ENCODE measurements around the gene TMEM106B. TPM values are rescaled to one million over a fixed set of nuclear protein-coding genes. Genes with fewer than 3 reads are reported as not detected.
A peak's percentile ranks its signal among the peaks of the same experiment; 100 is the strongest.
"Not testable (repeated sequence)": the region's sequence is repeated elsewhere in the genome, so short reads cannot be mapped to it uniquely, and the experiment has no call there.

Gene TMEM106B
- polyA plus RNA-seq (2013, experiment 1 of 2; ENCODE audit: insufficient read length), result 37.1 TPM
- 36.2 TPM for polyA plus RNA-seq (2013, experiment 2 of 2; ENCODE audit: insufficient read length)

DNA sequence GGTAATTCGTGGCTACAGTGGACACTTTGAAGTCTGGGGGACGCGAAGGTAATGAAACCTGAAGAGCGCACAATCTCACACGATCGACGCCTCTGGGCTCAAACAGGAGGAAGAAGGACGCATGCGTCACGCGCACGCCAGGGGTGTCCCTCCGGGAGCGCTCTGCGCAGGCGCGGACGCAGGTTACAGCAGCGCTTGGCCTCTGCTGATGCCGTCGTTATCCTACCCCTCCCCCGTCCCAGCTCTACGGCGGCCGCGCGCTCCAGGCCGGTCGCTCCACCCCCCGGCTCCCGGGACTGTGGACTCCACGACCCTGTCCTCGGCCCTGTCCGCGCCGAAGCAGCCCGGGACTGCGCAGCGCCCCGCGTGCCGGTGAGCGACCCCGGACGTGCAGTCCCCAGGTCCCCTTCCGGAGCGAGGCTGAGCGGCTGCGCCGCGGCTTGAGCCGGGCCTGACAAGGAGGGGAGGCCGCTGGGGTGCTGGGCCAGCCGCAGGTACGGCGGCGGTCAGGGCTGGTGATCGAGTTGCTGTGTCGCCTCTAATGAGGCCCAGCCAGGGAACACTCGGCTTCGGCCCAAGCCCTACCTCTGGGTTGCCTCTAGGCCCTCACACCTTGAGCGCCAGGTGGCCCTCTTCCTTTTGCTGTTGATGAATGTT, at the start of gene TMEM106B:
TSS of gene TMEM106B (plus strand) at position 241 of the 657 bp plus-strand sequence. CDS start 3,517 bp downstream, outside the sequence.
- peak; percentile 95 for DNase-seq

DNA sequence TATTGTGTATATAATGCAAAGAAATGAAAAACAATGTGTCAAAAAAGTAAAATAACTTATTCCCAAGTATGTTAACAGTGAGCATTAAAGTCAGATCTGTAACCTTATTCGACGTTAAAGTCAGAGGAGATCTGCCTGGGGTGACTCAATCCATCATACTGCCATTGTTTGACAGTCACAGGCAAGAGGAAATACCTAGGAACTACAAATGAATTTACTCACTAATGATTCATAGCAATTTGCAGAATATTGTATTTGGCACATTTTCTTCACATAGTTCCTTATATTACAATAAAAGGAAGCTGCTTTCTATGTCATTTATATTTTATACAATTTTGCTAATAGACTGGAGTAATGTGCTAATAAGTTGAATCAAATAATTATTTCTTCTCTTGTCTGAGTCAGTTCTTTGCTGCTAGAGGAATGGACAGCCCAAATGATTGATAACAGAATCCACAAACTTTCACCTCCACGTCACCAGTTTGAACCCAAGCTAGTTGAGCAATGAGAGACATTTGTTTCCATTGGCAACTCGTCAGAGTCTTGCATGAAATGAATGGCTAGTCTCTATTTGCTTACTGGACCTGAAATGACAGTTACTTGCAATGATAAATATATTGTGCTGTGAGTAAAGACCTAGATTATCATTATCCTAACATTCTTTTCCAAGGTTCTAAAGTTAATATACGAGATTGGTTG, 48.5 kb upstream of the TMEM106B start:
- peak; percentile 66 for DNase-seq

DNA sequence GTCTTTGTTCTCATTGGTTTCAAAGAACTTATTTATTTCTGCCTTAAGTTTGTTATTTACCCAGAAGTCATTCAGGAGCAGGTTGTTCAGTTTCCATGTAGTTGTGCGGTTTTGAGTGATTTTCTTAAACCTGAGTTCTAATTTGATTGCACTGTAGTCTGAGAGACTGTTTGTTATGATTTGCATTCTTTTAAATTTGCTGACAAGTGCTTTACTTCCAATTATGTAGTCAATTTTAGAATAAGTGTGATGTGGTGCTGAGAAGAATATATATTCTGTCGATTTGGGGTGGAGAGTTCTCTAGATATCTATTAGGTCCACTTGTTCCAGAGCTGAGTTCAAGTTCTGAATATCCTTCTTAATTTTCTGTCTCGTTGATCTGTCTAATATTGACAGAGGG, 43.0 kb upstream of the TMEM106B start:
- not testable (repeated sequence) for DNase-seq

DNA sequence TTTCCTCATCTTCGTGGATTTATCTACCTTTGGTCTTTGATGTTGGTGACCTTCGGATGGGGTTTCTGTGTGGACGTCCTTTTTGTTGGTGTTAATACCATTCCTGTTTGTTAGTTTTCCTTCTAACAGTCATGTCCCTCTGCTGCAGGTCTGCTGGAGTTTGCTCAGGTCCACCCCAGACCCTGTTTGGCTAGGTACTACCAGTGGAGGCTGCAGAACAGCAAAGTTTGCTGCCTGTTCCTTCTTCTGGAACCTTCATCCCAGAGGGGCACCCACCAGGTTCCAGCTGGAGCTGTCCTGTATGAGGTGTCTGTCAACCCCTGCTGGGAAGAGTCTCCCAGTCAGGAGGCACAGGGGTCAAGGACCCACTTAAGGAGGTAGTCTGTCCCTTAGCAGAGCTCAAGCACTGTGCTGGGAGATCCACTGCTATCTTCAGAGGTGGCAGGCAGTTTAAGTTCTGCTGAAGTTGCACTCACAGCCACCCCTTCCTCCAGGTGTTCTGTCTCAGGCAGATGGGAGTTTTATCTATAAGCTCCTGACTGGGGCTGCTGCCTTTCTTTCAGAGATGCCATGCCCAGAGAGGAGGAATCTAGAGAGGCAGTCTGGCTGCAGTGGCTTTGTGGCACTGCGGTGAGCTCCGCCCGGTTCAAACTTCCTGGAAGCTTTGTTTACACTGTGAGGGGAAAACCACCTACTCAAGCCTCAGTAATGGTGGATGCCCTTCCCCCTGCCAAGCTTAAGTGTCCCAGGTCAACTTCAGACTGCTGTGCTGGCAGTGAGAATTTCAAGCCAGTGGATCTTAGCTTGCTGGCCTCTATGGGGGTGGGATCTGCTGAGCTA, 40.9 kb upstream of the TMEM106B start:
- DNase-seq, result not testable (repeated sequence)

DNA sequence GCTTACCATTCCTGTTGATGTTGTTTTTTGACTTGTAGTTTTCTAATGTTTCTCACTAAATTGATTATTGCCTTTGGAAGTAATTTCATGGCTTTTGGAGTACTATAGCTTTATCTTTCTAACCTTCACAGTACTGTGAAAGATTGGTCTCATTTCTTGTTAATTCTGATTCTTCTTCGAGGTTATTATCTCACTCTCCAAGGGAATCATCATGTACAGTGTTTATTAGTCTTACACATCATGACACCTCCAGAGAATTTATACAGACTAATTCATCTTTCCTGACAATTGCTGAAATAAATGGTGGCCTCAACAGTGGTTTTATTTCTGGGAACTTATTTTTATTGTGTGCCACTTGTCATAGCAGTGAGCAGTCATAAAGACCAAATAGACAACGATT, 37.4 kb upstream of the TMEM106B start:
- DNase-seq, result no peak

DNA sequence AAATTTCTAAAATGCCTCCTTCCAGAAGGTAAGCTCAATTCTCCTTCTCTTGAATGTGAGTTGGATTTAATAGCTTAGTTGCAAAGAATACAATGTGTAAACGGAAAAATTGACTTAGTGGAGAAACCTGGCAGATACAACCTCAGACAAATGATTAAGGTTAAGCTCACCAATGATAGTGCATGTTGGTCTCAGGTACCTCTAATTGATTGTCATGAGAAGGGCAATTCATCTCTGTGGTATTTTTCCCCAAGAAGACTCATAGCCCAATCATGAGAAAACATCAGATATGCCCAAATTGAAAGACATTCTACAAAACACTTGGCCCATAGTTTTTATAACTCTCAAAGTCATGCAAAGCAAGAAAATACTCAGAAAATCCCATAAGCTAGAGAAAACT, 36.2 kb upstream of the TMEM106B start:
- DNase-seq, result no peak

DNA sequence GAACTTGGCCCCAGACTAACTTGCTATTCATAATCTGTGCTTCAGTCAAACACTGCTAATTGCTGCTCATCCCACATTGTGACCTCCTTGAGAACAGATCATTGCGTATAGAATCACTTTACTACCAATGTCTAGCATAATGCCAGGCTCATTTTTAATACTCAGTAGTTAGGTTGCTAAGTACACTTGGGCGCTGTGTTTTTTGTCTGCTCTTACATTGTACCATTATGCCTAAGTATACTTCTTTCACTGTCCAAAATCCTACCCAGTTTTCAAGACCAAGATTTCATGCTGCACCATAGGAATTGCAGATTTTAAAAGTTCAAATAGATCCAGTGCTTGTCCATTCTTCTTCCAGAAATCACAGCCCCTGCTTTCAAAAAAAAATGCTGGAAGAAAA, 32.8 kb upstream of the TMEM106B start:
- DNase-seq, result no peak

DNA sequence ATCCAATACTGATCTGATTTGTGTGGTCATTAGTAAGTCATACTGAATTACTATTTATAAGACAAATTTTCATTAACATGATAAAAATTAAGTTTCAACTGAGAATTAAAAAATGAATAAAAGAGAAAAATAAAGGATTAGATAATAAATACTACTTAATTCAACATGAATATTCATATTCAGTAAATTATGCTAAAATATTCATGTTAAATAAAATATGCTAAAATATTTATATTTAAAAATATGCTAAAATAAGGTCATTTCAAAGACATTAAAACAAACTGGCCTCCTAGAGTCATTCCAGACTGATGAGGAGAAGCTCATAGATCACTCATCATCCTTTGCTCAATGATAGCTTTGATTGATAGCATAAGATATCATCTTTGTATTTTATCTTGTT, 16.7 kb upstream of the TMEM106B start:
- DNase-seq, result no peak

DNA sequence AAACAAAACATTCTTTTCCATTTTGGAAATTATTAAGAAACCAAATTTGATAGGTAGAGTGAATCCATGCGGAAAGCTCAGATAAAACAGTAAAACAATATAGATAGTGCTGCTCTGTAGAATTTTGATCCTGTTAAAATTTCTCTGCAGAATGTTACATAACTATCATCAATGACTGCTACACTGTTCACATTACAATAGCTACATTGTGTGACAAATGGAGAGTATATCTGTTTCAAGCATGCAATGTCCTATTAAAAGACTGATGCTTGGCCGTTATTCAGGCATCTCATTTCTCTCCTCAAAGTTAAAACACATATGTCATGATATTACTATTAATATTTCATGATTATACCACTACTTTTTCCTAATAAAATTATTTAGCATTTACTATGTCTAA, 14.7 kb upstream of the TMEM106B start:
- no peak for DNase-seq

DNA sequence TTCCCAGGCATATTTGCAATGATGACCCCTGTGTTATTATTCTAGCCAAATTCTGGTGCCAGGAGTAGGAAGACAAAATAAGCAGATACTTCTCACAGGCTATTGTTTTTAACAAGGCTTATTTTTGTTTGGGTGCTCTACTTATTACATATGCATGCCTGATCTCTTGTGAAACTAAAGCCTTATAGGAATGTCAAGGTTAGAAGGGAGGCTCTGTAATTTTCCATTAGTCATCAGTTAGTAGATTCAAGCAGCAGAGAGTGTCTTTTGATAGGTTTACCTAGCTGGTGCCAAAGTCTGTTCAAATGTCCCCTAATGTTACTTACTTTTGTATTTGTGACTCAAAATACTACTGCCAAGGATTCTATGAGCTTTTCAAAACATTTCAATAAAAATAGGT, 11.7 kb upstream of the TMEM106B start:
- DNase-seq, result no peak

DNA sequence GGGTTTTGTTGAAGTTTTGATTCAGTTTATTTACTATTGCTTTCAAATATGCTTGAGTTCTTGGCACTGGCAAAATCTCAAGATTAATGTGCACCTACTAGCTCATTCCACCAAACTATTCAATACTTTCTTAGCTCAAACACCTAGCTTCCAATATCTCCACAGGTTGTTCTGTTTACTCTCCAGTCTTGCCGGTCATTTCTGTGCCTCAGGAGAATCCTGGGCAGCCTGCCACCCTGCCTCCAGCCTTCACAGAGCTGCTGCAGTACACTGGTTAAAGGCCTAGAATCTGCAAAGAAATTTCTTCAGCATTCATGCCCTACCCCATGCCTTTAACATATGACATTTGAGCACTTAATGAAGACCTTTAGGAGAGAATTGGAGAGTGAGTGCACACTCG, 4.0 kb upstream of the TMEM106B start:
- no peak for DNase-seq

DNA sequence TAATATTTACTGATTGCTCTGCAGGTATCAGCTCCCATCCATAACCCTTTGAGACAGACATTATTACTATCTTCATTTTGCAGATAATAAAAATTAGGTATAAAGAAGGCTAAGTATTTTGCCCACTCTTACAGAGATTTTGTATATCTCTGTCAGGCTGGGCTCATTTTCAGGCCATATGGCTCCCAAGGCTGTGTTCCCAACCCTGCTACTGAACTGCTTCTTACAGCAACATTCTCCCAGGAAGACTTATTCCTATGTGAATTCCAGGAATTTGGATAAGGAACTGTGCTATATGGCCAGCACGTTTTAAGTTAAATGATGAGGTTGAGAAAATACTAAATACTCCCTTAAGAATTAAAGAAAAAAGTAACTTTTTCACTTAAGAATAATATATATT, 1.9 kb upstream of the TMEM106B start:
- no peak for DNase-seq

DNA sequence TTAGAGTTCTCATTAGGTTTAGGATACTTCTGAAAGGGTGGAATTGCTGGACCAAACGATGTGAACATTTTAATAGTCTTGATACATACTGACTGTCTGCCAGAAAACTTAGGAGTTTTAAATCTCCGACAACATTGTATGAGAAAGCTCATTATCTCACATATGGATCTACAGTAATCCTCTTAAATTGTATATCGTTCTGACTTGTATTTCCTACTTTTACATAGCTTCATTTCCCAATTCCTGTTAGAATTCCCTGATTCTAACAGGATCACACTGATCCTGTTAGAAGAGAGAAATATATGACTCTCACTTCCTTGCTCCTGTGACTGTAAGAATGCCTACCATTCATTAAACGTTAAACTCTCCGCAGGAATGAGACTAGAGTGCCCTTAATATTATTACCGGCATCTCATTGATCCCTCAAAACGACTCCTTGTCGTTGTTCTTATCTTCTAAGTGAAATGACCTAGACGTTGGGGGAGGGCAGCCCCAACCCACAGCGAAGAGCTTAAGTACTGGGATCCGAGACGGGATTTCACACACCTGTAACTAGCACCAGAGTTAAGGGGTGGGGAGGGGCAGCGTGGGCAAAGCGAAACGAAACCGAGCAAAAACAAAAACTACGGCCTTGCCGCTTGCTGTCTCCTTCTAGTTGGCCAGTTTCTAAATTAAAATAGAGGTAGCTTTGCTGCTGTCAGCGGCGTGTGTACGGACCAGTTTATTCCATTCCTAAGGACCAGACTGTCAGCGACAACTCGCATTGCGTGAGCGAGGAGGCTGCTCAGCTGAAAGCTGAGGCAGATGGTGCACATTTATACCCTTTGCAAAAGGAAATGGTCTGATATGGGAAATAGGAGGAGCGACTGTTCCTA, 678 bp upstream of the TMEM106B start:
- DNase-seq, result no peak

DNA sequence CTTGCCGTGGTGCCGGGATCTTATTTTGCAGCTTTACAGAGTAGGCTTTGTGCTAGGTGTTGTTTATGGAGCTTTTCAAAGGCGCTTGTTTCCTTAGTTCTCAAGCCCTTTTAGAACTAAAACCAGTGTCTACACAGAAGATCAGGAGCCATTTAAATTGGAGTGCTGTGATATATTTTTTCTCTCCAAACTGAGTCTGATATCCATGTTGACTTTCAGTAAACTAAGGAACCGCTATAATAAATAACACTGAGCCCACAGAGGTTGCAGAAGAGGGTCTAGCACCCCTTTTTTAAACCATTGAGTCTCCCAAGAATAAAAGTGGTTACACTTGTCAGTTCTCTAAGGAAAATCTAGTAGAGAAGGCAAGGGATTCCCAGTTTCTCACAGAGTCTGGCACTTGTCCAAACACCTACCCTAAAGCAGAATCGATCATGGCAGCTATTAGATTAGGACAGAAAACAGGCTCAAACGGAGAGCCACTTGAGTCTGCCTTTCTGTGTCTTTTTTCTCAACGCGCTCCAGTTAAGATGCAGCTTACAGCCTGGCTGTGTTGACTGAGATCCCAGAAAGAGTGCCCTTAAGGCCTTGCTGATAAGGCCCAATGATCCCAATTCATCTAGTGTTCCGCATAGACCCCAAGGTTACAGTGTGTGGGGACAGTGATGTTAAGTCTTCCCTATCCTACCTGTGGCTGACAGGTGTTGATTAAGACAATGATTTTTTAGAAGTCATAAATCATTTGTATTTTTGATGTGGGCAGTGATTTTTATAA, 804 bp downstream of the TMEM106B start:
- DNase-seq, result peak; percentile 4

DNA sequence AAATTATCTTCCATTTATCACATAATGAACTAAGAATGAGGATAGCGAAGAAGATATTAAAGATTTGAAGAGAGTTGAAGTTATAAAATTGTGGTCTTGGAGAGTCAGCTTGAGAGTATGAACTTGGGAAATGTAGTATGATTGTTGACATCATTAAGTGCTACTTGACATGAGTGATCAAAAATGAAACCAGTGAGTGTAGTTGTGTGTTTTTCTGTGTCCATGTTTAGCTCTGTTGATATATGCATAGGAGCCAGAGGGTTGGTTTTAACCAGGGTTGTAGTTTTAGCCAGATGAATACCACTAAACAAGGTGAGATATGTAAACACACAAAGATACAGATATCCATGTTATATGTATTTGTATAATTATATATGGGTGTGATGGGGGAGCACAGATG, 6.2 kb downstream of the TMEM106B start:
- no peak for DNase-seq

DNA sequence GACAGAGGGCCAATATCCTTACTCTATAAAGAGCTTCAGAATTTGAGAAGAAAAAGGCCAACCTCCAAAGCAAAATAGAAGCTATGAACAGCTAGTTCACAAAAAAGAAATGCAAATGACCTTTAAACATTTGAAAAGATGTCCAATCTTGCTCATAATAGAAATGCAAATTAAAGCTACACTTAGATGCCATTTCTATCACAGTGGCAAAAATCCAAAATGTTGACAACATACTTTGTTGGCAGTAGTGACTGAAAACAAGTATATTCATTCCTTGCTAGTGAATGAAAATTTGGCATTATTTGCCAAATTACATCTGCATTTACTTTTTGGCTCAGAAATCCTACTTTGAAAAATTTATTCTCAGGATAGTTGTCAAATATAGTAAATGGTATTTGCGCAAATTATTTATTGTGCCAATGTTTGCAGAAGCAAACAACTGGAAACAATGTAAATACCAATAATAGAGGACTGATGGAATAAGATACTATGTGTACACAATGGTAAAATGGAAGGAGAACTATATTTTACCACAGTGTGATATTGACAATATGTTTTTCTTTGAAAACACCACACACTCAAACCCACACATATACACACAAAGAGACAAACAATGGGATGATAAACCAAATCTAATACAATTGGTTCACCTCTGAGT, 9.4 kb downstream of the TMEM106B start:
- no peak for DNase-seq

DNA sequence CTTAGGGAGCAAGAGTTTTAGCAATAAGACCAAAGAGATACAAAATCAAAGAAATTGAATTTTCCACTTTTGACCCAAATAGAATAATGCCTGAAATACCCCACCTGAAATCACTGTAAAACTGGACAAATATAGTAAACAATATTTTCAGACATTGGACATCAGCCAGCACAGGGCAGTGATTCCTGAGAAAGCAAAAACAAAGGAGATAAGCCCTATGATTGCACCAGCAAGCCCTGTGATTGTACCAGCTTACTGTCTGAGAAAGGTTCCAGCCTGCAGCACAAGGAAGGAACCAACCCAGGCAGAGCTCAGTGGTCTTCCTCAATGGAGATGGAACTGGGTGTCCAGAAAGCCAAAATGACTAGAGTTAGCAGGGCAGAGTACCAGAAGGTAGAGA, 10.3 kb downstream of the TMEM106B start:
- no peak for DNase-seq

DNA sequence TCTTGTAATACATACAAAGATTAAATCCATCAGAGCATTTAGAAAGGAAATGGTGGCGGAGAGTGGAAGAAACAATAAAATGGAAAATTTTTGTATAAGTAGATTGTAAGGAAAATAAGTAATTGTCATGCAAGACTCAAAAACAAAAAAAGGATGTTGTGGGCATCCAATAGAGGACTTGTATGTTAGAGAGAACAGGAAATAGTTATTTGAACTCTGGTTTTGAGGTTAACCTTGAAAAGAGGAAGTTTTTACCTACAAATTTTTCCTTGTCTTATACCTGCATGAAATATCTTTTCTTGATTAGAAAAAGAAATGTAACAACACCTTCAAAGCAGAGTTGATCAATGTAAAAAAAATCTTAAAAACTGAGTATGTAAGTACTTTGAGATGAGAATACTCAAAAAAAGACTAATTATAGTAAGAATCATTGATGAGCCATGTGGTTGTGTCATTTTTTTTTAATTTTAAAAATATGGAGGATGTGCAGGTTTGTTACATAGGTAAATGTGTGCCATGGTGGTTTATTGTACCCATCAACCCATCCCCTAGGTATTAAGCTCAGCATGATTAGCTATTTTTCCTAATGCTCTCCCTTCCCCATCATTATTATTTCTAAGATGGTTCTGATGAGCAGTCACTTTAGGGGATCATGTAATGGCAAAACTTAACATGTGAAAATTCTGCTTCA, 11.9 kb downstream of the TMEM106B start:
- no peak for DNase-seq

DNA sequence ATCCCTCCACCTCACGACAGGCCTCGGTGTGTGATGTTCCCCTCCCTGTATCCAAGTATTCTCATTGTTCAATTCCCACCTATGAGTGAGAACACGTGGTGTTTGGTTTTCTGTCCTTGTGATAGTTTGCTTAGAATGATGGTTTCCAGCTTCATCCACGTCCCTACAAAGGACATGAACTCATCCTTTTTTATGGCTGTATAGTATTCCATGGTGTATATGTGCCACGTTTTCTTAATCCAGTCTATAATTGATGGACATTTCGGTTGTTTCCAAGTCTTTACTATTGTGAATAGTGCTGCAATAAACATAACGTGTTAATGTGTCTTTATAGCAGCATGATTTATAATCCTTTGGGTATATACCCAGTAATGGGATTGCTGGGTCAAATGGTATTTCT, 13.9 kb downstream of the TMEM106B start:
- not testable (repeated sequence) for DNase-seq

DNA sequence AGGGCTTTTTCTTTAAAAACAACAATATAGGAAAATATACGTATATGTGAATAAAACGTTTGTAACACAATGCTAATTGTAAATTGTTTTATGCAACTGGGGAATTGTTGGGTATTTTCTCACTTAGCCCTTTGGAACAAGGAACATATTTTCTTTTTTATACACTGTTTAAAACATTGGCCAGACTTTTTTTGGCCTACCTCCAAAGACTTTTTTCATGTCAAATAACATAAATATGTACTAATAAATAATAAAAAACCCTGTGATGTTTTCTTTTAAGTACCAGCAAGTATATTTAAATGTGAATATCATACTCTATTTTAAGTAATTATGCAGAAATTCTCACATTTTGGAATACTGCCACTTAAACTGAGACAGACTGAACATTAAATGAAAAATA, 15.7 kb downstream of the TMEM106B start:
- no peak for DNase-seq

All from fibroblast of skin of abdomen (primary cell).